ENCODE results near the gene PNMA6E. TPM values are rescaled to one million over a fixed set of nuclear protein-coding genes. Genes with fewer than 3 reads are reported as not detected.

The PNMA6E gene
- total and polyA plus RNA-seq, 2 experiments from 2014 or later, result not detected

GRCh38 chrX:153444333-153445011 lies 43.3 kb upstream of the PNMA6E start:
- H3K79me2 ChIP-seq (replicated peaks; ENCODE audit: insufficient read depth), result no peaks in the 10 kb centered on the region
- no peaks in the 10 kb centered on the region for H3F3A ChIP-seq (replicated peaks; ENCODE audit: low read depth)
- no peak overlapping the region for H3K4me2 ChIP-seq
- DNase-seq (ENCODE audit: low spot score) (no peak), ATAC-seq (no peak)
- H3K9me3 Mint-ChIP-seq, result no peaks in the 10 kb centered on the region
- no peaks in the 10 kb centered on the region for H4K20me1 ChIP-seq (replicated peaks; ENCODE audit: insufficient read depth)
- H3K27ac ChIP-seq (ENCODE audit: low read depth), result no peak overlapping the region
- no peaks in the 10 kb centered on the region for H3K4me1 Mint-ChIP-seq
- no peak overlapping the region for H3K27ac Mint-ChIP-seq
- TF ChIP-seq, protein P1, sequence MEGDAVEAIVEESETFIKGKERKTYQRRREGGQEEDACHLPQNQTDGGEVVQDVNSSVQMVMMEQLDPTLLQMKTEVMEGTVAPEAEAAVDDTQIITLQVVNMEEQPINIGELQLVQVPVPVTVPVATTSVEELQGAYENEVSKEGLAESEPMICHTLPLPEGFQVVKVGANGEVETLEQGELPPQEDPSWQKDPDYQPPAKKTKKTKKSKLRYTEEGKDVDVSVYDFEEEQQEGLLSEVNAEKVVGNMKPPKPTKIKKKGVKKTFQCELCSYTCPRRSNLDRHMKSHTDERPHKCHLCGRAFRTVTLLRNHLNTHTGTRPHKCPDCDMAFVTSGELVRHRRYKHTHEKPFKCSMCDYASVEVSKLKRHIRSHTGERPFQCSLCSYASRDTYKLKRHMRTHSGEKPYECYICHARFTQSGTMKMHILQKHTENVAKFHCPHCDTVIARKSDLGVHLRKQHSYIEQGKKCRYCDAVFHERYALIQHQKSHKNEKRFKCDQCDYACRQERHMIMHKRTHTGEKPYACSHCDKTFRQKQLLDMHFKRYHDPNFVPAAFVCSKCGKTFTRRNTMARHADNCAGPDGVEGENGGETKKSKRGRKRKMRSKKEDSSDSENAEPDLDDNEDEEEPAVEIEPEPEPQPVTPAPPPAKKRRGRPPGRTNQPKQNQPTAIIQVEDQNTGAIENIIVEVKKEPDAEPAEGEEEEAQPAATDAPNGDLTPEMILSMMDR (conservative IDR thresholded peaks at IDR 0.05; ENCODE audit: low read depth in 2 of 2), result no peak
- no peak for TF ChIP-seq CREB1 (CRISPR knock-in tag; IDR thresholded peaks at IDR 0.05; ENCODE audit: low read depth)
- TF ChIP-seq POLR2AphosphoS5 (IDR thresholded peaks at IDR 0.05; ENCODE audit: low read depth), result no peak
- TF ChIP-seq ZNF114 (CRISPR knock-in tag; IDR thresholded peaks at IDR 0.05), result no peak
- TF ChIP-seq JUNB (IDR thresholded peaks at IDR 0.05; ENCODE audit: unreplicated experiment), result no peak
- TF ChIP-seq STAT1 (IDR thresholded peaks at IDR 0.05; ENCODE audit: unreplicated experiment), result no peak
- TF ChIP-seq ZNF462 (CRISPR knock-in tag; IDR thresholded peaks at IDR 0.05), result no peak
- no peak for TF ChIP-seq EZH2 (IDR thresholded peaks at IDR 0.05; ENCODE audit: low read depth, unreplicated experiment)
- TF ChIP-seq ZNF331 (CRISPR knock-in tag; IDR thresholded peaks at IDR 0.05; ENCODE audit: low read depth), result no peak
- TF ChIP-seq NANOG (IDR thresholded peaks at IDR 0.05; ENCODE audit: borderline replicate concordance), result no peak
- no peak for TF ChIP-seq EZH2phosphoT487 (IDR thresholded peaks at IDR 0.05; ENCODE audit: unreplicated experiment)
- TF ChIP-seq ETS1 (IDR thresholded peaks at IDR 0.05), result no peak
- TF ChIP-seq, protein P2, sequence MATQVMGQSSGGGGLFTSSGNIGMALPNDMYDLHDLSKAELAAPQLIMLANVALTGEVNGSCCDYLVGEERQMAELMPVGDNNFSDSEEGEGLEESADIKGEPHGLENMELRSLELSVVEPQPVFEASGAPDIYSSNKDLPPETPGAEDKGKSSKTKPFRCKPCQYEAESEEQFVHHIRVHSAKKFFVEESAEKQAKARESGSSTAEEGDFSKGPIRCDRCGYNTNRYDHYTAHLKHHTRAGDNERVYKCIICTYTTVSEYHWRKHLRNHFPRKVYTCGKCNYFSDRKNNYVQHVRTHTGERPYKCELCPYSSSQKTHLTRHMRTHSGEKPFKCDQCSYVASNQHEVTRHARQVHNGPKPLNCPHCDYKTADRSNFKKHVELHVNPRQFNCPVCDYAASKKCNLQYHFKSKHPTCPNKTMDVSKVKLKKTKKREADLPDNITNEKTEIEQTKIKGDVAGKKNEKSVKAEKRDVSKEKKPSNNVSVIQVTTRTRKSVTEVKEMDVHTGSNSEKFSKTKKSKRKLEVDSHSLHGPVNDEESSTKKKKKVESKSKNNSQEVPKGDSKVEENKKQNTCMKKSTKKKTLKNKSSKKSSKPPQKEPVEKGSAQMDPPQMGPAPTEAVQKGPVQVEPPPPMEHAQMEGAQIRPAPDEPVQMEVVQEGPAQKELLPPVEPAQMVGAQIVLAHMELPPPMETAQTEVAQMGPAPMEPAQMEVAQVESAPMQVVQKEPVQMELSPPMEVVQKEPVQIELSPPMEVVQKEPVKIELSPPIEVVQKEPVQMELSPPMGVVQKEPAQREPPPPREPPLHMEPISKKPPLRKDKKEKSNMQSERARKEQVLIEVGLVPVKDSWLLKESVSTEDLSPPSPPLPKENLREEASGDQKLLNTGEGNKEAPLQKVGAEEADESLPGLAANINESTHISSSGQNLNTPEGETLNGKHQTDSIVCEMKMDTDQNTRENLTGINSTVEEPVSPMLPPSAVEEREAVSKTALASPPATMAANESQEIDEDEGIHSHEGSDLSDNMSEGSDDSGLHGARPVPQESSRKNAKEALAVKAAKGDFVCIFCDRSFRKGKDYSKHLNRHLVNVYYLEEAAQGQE (IDR thresholded peaks at IDR 0.05; ENCODE audit: unreplicated experiment), result no peak
- H3K4me3 ChIP-seq, result no peak overlapping the region
- H3K36me3 ChIP-seq (ENCODE audit: insufficient read depth), result no peaks in the 10 kb centered on the region
- peaks cover 5% of the 10 kb centered on the region for H3K27me3 Mint-ChIP-seq (ENCODE audit: insufficient read depth, low read depth, poor library complexity)
- no peak overlapping the region for H3K4me3 Mint-ChIP-seq
- H3K9me2 ChIP-seq (ENCODE audit: insufficient read depth), result no peaks in the 10 kb centered on the region
- no peaks in the 10 kb centered on the region for H3K4me1 ChIP-seq (ENCODE audit: insufficient read depth)
- no peaks in the 10 kb centered on the region for H3K27me3 ChIP-seq (ENCODE audit: insufficient read depth)
- H2AFZ ChIP-seq, result no peak overlapping the region
- H3K36me3 Mint-ChIP-seq (ENCODE audit: low read depth), result no peaks in the 10 kb centered on the region
